Superior temporal gyrus (tissue), 1 donor: ENCODE measurements around the gene CNGB1.
"Not testable (repeated sequence)": the region's sequence is repeated elsewhere in the genome, so short reads cannot be mapped to it uniquely, and the experiment has no call there.

ENCODE experiments used
- DNase-seq: peaks from one replicate; pipeline ENCODE4 v3.0.0-alpha.2; 2016; ENCODE audit errors: extremely low spot score

CNGB1 gene

DNA sequence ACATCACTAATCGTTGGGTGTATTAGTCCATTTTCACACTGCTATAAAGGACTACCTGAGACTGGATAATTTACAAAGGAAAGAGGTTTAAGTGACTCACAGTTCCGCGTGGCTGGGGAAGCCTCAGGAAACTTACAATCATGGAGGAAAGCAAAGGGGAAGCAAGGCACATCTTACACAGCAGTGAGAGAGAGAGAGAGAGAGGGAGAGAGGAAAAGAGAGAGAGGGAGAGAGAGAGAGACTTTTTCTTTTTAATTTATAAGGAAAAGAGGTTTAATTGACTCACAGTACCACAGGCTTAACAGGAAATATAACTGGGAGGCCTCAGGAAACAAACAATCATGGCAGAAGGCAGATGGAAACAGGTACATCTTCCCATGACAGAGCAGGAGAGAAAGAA lies 41.7 kb downstream of the CNGB1 start:
- DNase-seq, result no peak

DNA sequence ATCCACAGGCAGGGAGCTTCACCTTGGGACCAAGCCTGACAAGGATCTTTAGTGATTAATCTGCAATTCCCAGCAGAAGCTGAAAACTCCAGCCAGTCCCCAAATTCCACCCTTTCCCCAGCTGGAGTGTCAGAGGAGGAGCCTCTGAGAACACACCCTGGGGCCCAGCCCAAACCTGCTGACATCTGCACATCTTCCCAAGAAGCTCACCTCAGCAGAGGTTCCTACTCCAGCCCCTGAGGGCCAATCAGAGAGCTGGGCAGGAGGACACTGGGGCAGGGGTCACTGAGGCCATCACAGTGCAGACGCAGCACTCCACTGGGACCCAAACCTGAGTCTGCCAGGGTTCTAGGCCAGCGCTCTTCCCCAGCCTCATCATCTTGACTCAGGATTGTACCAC lies 44.9 kb downstream of the CNGB1 start:
- DNase-seq, result no peak

DNA sequence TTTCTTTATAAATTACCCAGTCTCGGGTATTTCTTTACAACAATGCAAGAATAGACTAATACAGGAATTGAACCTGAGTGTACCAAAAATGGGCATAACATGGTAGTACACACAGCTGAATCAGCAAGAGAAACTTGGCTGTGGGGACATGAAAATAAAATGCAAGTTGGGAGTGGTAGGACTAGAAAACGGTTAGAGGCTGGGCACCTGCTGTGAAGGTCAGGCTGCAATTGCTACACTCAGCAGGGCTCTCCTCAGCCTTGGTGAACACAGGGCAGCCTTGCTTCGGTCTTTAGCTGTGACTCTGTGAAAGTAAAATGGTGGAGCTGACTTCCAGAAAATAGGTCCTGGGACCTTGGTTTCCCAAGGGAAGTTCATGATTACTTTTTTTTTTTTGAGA lies 45.6 kb downstream of the CNGB1 start:
- DNase-seq, result no peak

DNA sequence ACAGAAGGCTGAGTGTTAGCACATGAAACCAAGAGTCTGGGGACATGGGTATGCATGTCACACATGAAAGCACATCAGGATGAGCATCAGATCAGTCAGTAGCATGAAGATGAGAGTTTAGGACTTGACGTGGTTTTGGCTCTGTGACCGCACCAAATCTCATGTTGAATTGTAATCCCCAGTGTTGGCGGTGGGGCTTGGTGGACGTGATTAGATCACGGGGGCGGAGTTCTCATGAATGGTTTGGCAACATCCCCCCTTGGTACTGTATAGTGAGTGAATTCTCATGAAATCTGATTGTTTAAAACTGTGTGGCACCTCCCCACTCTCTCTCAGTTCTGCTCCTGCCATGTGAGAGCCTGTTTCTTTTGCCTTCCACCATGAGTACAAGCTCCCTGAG lies 46.4 kb downstream of the CNGB1 start:
- no peak for DNase-seq

DNA sequence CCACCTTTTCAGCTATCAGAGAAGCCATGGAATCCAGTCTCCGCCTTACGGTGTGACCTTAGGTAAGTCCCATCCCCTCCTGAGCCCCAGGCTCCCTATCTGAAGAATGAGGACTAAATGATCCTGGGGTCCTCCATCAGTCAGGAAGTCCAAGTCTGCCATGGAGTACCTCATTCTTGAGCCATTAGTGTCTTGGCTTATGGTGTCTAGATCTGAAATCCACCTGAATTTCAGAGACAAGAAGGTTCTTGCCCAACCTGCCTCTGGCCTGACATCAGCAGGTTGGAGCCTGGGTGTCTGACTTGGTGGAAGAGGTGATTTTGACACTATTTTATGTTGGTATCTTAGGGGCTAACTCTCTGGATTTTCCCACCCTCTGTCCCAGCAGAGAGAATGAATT lies 47.1 kb downstream of the CNGB1 start:
- no peak for DNase-seq

DNA sequence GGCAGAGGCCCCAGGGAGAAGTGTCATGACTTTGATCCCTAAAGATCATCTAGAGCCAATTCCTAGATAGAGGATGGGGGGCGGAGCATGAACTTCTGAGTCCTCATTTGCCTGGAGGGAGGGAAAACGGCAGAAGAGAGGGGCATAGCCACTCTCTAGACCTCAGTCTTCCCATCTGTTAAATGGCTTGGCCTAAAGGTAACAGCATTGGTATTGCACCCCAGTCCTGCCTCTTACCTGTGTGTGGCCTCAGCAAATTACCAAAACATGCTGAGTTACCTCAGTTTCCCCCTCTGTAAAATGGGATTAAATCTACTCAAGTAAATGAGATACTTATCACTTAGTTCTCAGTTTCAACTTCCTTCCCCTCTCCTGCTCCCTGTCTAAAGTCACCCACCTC lies 47.5 kb downstream of the CNGB1 start:
- DNase-seq, result no peak

DNA sequence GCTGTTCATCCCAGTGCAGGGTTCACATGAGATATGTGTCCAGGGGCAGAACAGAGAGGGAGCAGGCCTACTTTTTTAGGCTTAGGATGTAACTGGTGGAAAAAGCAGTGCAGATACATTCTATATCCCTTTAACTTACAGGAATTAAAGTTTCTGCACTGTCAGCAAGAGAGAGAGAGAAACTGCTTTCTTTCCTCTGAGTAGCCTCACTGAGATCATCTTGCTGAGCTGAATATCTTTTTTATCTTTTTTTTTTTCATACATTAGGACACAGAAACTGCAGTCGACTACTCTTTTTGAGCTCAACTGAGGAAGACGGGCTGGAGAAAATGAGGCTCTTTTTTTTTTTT lies 50.1 kb downstream of the CNGB1 start:
- DNase-seq, result no peak

DNA sequence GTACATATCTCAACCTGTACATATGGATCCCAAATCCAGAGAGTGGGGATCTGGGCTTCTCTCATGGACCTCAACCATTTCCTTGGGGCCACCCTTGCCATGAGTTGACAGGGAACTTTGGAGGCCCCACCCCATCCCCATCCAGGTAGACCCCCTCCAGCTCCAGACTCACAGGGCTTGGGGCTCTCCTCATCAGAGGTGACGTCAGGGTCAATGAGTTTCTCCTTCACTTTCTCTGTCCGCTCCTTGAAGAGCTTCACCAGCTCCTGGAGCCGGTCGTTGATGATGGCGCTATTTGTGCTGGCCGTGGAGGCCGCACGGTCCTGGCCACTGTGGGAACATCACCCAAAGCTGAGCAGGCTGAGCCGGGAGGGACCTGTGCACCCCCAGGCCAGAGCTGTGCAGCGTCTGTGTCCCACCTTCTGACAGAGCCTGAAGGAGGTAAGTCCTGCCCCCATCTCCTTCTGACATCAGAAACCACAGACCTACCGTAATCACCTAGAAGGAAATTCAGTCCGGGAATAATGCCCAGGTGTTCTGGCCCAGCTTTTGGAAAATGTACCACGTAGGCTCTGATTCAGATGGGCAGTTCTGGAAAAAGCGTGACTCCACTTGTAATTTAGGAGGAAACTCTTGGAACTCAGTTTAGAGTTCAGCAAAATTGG lies 50.6 kb downstream of the CNGB1 start:
- no peak for DNase-seq

DNA sequence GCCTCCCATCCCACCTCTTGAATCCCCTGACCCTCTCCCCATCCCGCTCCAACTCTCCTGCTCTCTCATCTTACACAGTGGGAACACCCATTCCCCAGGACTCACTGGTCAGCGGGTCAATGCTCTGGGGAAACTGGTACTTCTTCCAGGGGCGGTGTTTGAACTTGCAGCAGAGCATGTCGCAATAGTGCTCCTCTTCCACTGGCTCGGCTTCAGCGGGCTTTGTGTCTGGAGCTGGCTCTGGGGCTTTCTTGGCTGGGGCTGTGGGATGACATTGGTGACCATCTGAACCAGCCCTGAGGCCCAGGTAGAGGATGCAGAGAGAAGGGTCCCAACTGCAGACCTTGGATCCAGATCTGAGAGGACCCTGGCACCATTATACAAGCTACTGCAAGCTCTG lies 51.9 kb downstream of the CNGB1 start:
- DNase-seq, result no peak

DNA sequence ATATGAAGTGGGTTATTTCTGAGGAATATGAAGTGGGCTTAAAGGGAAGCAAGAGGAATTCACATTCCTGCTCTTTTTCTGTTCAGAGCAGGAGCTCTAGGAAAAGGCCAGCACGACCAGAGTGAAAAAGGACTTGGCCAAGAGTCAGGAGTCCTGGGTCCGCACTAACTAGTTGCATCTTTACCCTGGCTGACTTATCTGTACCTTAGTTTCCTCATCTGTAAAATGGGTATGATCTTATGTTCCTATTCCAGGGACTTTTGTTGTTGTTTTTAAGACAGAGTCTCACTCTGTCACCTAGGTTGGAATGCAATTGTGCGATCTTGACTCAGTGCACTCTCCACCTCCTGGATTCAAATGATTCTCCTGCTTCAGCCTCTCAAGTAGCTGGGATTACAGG lies 52.5 kb downstream of the CNGB1 start:
- no peak for DNase-seq

DNA sequence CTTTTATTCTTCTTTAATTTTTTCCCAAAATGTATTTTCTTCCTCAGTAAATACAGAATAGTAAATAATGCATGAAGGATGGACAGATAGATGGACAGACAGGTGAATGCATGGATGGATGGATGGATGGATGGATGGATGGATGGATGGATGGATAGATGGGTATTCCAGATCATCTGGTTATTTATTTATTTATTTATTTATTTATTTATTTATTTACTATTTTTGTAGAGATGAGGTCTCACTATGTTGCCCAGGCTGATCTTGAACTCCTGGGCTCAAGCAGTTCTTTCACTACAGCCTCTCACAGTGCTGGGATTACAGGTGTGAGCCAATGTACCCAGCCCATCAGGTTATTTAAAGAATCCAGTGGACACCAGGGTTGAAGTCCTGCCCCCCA lies 53.0 kb downstream of the CNGB1 start:
- DNase-seq, result not testable (repeated sequence)

DNA sequence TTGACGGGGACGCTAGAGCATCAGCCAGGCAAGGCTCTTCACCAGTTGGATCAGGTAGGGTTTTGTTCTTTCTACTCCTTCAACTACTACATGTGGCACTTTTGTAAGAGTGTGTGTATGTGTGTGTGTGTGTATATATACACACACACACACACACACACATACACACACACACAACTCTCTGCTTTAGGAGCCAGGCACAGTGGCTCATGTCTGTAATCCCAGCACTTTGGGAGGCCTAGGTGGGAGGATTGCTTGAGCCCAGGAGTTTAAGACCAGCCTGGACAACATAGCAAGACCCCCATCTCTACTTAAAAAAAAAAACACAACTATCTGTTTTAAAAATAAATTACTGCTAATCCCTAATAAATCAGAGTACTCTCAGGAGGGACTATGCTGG lies 53.4 kb downstream of the CNGB1 start:
- DNase-seq, result not testable (repeated sequence)

DNA sequence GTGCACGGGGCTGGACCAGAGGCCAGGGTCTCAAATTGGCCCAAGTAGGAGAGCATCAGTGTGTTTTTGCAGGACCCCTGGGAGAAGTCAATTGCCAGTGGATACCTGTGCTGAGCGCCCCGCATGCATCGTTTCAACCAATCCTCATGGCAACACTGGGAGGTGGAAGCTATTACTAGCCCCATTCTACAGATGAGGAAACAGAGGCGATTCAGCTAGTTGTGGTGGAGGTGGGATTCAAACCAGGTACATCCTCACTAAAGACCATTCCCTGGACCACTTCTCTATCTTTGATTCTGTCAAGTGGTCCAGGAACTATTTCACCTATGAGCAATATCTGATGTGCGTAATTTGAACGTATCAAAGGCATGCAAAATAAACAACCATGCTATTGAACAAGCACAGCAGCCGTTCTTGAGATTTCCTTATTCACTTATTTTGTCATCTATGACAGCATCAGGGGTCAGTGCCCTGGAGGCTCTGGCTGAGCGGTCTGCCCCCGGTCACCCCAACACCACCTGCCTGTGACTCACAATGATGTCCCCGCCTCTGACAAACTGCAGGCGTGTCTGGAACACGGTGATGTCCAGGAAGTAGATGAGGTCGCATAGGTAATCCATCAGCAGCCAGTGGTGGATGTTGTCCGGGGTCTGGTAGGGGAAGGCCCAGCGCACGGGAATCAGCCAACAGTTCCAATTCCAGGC lies 54.0 kb downstream of the CNGB1 start:
- no peak for DNase-seq

DNA sequence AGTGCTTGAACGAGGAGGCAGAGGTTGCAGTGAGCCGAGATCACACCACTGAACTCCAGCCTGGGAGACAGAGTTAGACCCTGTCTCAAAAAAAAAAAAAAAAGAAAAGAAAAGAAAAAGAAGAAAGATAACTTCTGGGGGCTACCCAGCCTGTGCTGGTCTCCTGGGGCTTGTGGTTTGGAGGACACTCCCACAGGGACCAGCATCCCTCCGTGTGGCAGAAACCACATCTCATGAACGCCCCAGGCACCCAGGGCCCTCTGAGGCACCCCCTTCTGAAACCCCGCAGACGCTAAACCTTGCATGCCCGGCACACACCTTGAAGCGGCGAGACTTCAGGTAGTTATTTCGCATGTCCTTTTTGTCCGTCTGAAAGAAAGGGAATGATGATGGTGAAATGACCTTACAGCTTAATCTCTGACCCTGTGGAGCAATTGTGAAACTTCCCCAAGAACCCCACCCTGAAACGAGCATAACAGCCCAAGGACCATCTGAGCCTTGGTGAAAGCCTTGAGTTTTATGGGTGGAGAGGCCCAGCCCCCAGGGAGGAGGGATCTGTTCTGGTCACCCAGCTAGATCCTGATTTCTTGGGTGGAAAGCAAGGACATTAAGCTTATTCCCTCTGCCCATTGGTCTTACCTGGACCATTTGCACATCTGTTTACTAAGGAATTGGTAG lies 55.0 kb downstream of the CNGB1 start:
- DNase-seq, result no peak

DNA sequence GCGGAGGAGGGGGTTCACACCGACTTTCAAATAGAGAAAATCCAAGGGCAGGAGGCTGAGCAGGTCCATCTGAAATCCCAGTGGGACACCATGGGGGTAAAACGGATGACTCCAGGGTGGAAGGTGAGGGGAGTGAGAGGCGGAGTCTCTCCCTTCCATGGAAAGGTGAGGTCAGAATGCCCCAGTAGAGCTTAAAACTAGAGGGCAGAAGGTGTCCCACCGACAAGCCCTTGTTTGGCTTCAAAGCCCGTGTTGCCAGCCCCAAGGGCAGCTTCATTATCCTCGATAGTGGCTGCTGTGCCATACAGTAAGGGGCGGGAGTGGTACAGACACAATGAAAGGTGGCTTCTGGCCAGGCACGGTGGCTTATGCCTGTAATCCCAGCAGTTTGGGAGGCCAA lies 55.7 kb downstream of the CNGB1 start:
- DNase-seq, result no peak

DNA sequence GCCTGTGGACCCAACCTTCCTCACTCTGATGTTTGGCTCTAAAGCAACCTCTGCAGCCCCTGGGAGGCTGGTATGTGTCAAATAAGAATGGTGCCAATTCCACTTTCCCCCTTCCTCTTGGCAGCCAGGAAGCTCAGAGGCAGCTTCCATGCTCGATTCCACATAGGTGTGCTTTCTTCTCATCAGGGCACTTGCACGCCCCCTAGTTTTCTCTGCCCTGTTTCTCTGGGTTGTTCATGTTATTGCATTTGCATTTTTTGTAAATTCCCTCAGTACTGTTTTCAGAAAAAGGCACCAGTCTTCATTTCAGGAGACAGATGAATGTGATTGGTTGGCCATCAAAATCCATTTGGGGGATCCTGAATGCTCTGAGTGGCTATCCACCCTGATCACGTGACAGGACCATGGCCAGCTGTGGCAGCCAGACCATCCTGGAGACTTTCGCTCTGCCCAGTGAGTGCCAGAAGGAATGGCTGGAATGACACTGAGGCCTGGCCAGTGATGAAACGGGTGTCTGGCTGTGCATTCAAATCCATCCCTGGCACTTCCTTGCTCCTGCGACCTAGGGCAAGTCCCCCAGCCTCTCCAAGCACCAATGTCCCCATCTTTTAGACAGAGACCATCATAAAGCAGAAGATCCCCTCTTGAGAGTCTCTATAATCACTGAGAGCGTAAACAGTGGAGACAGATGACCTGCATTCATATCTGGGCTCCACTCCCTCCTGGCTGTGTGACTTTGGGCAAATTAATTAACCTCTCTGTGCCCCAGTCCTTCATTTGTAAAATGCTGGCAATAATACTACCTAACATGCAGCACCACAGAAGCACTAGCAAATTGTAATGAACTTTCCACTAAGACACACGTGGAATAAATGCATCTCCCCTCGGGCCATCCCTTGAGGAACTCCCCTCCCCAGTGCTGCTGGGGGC lies 56.4 kb downstream of the CNGB1 start:
- DNase-seq, result no peak

DNA sequence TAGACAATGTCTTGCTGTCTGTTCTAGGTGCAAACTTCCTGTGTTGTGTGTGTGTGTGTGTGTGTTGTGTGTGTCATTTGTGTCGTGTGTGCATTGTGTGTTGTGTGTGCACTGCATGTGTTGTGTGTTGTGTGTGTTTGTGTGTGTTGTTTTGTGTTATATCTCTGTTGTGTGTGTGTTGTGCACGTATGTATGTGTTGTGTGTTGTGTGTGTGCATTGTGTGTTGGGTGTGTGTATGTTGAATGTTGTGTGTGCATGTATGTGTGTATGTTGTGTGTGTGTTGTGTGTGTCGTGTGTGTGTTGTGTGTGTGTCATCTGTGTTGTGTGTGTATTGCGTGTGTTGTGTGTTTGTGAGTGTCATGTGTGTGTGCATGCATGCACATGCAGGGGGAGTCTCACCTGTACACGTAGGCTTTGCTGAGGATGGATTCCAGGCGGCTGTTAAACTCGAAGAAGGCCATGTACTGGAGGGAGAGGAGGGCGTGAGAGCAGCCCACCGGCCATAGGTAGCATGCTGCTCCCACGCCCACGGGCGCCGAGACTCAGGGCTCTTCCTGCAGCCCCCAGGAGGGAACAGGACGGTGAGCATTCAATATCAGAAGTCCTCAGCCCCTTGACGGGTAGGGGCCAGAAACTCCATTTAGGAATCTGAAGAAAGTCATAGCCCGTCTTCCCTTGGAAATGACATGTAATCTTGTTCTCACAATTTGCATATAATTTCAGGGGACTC lies 58.2 kb downstream of the CNGB1 start:
- no peak for DNase-seq

DNA sequence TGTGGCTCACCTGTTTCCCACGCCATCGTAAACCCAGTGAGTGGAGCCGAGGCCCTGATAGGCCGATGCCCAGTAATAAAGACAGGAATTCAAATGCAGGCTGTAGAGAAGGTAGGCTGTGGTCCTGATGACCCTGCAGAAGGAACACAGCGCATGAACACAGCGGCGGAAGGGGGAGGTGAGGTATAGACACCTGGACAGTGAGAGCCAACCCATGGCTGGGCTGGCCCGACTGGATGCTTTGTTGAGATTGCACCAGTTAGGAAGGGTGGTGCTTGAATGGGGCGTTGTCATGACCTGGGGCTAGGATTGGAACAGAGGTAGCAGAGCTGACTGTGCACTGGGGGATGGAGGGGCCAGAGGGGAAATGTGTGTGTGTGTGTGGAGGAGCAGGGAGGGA lies 59.2 kb downstream of the CNGB1 start:
- no peak for DNase-seq

DNA sequence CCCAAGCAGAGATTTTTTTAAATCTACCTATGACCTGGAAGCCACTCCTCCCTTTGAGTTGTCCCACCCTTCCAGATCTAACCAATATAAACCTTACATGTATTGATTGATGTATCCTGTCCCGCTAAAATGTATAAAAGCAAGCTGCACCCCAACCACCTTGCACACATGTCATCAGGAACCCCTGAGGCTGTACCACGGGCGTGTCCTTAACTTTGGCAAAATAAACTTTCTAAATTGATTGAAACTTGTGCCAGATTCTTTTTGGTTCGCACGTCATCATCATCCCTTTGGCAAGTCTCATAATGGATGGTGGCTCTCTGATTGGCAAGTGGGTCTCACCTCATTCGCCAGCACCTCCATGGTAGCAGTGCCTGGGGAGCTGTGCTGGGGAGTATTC lies 60.2 kb downstream of the CNGB1 start:
- no peak for DNase-seq

DNA sequence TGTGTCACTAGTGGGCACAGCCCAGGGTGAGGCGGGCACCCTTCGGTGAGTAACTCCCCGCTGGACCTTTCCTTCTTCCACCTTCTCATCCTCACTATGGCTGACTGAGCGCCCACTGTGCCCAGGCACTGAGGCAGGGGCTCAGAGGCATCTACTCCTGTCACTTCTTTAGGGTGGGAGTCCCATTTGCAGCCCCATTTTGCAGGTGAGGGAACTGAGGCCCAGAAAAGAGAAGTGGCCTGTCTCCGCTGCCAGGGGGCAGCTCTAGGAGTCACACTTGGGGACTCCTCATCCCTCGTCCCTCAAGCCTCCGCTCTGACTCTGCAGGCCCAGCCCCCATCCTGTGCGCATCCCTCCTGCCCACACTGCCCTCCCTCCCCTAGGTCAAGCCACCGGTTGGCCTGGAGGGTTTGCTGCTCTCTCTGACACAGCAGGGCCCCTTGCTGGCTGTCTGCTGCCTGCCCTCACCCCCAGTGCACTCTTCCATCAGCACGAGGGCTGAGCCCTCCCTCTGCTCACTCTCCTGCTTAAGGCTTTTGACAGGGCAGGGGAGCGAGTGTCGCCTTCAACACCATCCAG lies 62.4 kb downstream of the CNGB1 start:
- no peak for DNase-seq
